ENCODE data around the gene TACC2. TPM values are rescaled to one million over a fixed set of nuclear protein-coding genes. Genes with fewer than 3 reads are reported as not detected.

TACC2 gene
- total and polyA plus RNA-seq, 9 of the 15 experiments (the other 6 are each of a cell fraction or from before 2014, with no cell fraction given), result under 0.01 to 0.35 (median 0.03) TPM; not detected in 6

DNA sequence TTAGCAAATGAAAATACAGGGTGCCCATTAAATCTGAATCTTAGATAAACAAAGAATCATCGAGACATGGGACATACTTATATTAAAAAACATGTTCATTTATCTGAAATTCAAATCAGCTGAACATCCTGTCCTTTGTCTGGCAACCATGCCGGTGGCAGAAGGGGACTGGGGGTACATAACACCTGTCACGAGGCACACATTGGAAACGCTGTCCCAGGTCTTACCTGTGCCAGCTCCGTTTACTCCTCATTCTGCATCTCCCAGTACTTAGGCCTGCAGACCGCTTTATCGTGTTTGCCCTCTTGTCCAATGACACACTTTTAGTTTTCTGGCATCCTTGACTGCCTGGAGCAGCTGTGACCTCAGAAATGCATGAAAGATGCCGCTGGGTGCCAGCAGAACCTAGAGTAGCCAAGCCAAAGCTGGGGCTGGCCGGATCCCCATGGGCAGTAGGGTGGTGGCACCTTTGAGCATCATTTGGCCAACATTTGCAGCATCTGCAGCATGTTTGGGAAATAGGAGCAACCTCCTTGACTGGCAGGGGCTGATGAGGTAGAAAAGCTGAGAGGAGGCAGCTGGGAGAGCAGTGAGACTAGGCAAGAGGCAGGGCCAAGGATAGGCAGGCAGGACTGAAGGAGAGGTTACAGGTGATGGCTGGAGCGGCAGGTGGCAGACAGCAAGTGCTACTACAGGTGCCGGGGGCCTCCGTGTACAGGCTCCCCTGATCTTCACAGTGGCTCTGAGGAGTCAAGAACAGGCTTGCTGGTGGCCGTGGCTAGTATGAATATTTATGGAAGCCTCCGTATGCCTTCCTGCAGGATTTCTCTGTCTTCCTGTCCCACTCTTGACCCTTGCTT is 219.8 kb downstream of the TACC2 start:
- Histone ChIP-seq H3K27ac (ENCODE audit: extremely low read depth, low read depth, low read length) (no peak overlapping the region), H3K9ac (ENCODE audit: insufficient read depth in 1 of 2, low read depth in 2 of 2, low read length in 2 of 2) (no peak overlapping the region), H3K79me2 (ENCODE audit: control insufficient read depth, insufficient read depth, low read length) (no peaks in the 10 kb centered on the region), H3K4me1 (replicated peaks in 1 of 2; ENCODE audit: control insufficient read depth in 2 of 2, insufficient read depth in 2 of 2, low read length in 2 of 2) (no peaks in the 10 kb centered on the region), H3K4me3 (no peak overlapping the region), H4K20me1 (replicated peaks; ENCODE audit: control insufficient read depth, insufficient read depth, low read length) (no peaks in the 10 kb centered on the region; the same call in 1 of the 2 replicates), H2AFZ (ENCODE audit: low read depth, low read length) (no peak overlapping the region), H3K4me2 (ENCODE audit: insufficient read depth, low read length) (no peak overlapping the region), H3K36me3 (ENCODE audit: control insufficient read depth, insufficient read depth, low read length) (no peaks in the 10 kb centered on the region), H3K9me1 (ENCODE audit: control insufficient read depth, insufficient read depth, low read length) (no peaks in the 10 kb centered on the region), H3K9me3 (replicated peaks; ENCODE audit: control insufficient read depth, insufficient read depth, low read depth, low read length) (no peaks in the 10 kb centered on the region), H3K27me3 (ENCODE audit: control insufficient read depth in 2 of 2, insufficient read depth in 2 of 2, low read length in 2 of 2) (peaks cover 4 to 51% of the 10 kb centered on the region in 2 experiments; a peak in 4 of 5 replicates)
- no TSS peak for BruUV-seq (replicated peaks)
- no peak for FAIRE-seq
- in situ Hi-C loops (cut with MboI) (no loop called here), intact Hi-C loops (cut with micrococcal nuclease) (no loop called here)
- WGBS (ENCODE audit: insufficient coverage, low coverage, missing lambda C conversion rate), result 2% methylated on average over 10 of the region's 14 CpGs
- ChIA-PET CTCF (ENCODE audit: low intra/inter-chr PET ratio) (no interaction called here), POLR2A (no interaction called here)
- no peak for ATAC-seq
- no peak for DNase-seq (ENCODE audit: extremely low read depth in 1 of 4, low spot score in 3 of 4)
- TF ChIP-seq SRSF1 (IDR thresholded peaks at IDR 0.05; ENCODE audit: low read depth, low read length) (no peak), ZNF586 (CRISPR knock-in tag; conservative IDR thresholded peaks at IDR 0.05) (no peak), ZNF644 (tag; IDR thresholded peaks at IDR 0.05; ENCODE audit: low read depth) (no peak), ZNF263 (CRISPR knock-in tag; IDR thresholded peaks at IDR 0.05; ENCODE audit: borderline replicate concordance) (no peak)
- TF ChIP-seq, protein P1, sequence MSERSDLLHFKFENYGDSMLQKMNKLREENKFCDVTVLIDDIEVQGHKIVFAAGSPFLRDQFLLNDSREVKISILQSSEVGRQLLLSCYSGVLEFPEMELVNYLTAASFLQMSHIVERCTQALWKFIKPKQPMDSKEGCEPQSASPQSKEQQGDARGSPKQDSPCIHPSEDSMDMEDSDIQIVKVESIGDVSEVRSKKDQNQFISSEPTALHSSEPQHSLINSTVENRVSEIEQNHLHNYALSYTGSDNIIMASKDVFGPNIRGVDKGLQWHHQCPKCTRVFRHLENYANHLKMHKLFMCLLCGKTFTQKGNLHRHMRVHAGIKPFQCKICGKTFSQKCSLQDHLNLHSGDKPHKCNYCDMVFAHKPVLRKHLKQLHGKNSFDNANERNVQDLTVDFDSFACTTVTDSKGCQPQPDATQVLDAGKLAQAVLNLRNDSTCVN (CRISPR knock-in tag; IDR thresholded peaks at IDR 0.05), result no peak
- TF ChIP-seq, protein P2, sequence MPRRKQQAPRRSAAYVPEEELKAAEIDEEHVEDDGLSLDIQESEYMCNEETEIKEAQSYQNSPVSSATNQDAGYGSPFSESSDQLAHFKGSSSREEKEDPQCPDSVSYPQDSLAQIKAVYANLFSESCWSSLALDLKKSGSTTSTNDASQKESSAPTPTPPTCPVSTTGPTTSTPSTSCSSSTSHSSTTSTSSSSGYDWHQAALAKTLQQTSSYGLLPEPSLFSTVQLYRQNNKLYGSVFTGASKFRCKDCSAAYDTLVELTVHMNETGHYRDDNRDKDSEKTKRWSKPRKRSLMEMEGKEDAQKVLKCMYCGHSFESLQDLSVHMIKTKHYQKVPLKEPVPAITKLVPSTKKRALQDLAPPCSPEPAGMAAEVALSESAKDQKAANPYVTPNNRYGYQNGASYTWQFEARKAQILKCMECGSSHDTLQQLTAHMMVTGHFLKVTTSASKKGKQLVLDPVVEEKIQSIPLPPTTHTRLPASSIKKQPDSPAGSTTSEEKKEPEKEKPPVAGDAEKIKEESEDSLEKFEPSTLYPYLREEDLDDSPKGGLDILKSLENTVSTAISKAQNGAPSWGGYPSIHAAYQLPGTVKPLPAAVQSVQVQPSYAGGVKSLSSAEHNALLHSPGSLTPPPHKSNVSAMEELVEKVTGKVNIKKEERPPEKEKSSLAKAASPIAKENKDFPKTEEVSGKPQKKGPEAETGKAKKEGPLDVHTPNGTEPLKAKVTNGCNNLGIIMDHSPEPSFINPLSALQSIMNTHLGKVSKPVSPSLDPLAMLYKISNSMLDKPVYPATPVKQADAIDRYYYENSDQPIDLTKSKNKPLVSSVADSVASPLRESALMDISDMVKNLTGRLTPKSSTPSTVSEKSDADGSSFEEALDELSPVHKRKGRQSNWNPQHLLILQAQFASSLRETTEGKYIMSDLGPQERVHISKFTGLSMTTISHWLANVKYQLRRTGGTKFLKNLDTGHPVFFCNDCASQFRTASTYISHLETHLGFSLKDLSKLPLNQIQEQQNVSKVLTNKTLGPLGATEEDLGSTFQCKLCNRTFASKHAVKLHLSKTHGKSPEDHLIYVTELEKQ (CRISPR knock-in tag; IDR thresholded peaks at IDR 0.05), result no peak
- TF ChIP-seq, protein P3, sequence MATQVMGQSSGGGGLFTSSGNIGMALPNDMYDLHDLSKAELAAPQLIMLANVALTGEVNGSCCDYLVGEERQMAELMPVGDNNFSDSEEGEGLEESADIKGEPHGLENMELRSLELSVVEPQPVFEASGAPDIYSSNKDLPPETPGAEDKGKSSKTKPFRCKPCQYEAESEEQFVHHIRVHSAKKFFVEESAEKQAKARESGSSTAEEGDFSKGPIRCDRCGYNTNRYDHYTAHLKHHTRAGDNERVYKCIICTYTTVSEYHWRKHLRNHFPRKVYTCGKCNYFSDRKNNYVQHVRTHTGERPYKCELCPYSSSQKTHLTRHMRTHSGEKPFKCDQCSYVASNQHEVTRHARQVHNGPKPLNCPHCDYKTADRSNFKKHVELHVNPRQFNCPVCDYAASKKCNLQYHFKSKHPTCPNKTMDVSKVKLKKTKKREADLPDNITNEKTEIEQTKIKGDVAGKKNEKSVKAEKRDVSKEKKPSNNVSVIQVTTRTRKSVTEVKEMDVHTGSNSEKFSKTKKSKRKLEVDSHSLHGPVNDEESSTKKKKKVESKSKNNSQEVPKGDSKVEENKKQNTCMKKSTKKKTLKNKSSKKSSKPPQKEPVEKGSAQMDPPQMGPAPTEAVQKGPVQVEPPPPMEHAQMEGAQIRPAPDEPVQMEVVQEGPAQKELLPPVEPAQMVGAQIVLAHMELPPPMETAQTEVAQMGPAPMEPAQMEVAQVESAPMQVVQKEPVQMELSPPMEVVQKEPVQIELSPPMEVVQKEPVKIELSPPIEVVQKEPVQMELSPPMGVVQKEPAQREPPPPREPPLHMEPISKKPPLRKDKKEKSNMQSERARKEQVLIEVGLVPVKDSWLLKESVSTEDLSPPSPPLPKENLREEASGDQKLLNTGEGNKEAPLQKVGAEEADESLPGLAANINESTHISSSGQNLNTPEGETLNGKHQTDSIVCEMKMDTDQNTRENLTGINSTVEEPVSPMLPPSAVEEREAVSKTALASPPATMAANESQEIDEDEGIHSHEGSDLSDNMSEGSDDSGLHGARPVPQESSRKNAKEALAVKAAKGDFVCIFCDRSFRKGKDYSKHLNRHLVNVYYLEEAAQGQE (IDR thresholded peaks at IDR 0.05; ENCODE audit: borderline replicate concordance), result no peak
- TF ChIP-seq, protein P3 (CRISPR knock-in tag; IDR thresholded peaks at IDR 0.05; ENCODE audit: low read depth), result no peak
